Middle frontal gyrus (tissue), 1 donor: ENCODE data around the gene TRIM65.

Experiments
- DNase-seq: peaks from one replicate; pipeline ENCODE4 v3.0.0-alpha.2; 2015; ENCODE audit warnings: low spot score; ENCODE audit errors: extremely low spot score

TRIM65 gene

DNA sequence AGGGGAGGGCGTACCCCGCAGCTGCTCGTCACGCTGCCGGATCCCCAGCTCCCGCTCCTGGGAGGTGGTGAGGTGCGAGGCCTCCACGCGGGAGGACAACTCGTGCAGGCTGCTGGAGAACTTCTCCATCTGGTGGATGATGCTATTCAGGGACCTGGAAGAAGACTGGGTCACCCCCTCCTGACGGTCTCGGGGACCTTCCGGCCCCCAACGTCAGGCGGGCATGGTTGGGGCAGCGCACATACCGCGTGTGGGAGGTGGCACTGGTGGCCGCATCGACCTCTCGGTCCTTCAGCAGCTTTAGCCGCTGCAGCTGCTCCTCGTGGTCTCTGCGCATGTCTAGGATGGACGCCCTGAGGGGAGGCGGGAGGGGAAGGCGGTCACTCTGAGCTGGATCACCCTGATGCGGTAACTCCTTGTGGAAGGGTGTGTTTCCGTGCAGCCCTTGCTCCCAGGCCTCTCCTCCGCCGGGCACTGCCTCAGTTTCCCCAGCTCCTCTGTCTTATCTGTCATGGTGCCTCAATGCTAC lies 21.2 kb upstream of the TRIM65 start:
- DNase-seq: no peak

DNA sequence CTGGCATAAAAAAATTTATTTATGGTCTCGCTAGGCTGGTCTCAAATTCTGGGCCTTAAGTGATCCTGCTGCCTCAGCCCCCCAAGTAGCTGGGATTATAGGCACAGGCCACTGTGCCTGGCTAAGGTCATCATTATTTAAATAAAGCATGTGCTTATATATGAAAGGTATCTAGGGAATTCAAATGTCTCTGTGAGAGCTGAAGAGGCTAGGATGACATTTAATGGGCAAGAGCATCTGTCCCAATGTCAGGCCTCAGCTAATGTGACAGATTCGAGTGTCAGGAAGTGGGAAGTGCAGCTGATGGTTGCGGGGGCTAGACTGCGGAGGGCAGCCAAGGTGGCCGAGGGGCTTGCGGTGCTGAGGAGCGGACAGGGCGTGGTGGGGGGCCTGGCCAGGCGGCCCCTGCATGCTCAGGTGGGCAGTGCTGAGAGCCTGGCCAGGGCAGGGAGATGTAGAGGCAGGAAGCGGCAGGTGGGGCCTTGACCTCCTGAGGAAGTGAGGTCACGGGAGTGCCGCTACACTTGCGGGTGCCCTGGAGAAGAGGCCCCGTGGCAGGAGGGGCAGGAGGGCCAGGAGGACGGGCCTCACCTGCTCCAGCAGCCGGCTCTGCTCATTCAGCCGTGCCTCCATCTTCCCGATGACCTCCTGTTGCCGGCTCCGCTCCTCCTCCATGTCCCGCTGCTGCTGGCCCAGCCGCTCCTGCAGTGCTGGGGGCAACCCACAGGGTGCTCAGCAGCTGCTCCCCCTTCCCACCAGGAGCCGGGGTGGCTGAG lies 20.6 kb upstream of the TRIM65 start:
- DNase-seq: no peak

DNA sequence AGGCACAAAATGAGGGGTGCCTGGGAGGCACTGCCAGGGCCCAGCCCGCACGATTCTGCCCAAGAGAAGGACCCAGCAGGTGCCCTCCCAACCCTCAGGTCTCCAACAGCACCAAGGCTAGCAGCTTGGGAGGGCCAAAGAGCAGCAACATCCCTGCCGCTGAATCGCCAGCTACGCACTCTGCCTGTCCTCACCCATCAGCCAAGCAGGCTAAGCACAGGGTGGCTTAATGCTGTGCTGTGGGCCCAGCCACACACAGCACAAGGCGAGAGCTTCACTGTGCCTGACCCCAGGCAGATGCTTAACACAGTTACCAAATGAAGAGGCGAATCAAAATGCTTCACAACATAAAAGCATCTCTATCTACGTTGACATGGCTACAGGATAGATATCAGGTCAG lies 18.5 kb upstream of the TRIM65 start:
- no peak for DNase-seq

DNA sequence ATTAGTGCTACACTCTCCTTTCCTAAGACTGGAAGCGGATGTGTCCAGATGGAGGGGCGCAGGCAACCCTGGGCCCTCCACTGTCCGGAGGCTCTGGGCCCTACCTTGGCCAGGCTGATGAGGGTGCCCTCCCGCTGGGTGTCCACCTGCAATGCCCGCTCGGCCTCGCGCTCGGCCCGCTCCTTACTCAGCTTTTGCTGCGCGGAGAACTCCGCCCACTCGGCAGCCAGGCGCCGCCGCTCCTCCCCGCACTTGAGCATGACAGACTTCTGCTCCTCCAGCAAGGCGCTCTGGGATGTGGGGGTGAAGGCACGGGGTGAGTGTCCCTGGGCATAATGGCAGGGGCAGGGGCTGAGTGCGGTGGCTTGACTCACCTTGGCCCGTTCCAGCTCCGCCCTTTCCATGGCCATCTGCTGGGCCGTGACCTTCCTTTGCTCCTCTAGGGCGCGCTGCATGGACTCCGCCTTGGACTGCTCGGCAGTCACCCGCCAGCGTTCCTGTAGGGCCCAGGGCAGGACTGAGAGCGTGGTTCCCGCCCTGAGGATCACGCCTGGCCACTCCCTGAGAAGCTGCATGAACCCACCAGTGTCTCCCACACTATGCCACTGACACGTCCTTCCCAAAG lies 18.0 kb upstream of the TRIM65 start:
- no peak for DNase-seq

DNA sequence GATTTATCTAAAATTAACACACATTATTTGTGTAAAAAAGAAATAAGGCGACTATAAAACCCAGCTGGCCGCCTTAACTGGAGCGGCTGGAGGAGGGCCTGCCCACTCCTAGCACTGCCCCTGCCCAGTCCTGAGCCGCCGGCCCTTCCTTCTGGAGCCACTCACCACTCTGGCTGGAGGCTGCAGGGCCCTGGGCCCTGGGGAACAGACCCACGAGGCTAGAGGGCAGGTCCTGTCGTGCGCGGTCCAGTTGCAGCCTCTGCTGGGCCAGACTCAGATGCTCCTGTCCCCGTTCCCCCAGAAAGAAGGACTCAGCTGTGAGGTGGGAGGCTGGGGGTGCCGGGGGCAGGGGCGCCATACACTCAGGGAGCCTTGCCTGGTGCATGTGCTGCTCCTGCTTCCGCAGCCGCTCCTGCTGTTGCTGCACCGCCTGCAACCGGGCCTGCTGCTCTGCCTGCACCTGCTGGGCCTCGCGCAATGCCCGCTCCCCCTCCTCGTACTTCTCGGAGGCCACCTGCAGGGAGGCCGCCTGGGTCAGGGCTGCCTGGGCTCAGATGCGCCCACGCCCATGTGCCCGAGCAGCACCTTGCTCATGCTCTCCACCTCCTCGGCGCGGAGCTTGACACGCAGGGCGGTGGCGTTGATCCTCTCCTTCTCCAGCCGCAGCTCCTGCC lies 16.9 kb upstream of the TRIM65 start:
- no peak for DNase-seq

DNA sequence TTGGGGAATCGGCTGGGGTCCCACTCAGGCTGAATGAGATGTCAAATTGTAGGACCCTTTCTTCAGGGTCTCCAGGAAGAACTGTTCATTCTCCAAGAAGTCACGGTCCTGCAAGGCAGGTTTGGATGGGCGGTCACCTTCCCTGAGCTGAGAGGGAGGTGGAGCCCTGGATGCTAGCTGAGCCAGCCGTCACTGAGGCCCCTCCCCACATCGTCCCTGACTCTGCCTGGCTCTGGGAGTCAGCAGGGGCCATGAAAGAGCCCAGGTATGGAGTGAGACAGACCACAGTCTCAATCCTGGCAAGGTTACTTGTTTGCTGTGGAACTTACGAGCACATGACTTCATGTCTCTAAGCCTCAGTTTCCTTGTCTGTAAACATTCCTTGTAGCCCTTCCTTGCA lies 13.9 kb upstream of the TRIM65 start:
- no peak for DNase-seq

DNA sequence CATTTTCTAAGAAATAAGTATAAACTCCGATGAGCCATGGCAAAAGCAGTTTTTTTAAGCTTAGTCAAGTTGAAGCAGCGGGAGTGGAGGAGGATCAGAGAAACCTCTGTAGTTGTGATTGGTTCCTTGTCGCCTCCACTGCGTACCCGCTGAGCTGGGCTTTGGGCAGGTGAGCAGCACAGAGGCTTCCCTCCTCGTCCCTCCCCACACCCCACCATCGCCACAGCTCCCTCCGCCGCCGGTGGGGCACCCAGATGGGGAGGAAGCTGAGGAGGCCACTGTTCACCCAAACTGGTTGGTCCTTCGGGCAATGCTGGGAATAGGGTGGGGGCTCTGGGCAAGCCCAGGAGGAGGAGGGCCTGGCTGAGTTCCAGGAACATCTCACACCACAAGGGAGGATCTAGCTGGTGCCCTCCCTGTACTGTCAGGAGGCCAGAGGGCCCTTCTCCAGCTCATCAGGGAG lies 13.1 kb upstream of the TRIM65 start:
- DNase-seq: no peak

DNA sequence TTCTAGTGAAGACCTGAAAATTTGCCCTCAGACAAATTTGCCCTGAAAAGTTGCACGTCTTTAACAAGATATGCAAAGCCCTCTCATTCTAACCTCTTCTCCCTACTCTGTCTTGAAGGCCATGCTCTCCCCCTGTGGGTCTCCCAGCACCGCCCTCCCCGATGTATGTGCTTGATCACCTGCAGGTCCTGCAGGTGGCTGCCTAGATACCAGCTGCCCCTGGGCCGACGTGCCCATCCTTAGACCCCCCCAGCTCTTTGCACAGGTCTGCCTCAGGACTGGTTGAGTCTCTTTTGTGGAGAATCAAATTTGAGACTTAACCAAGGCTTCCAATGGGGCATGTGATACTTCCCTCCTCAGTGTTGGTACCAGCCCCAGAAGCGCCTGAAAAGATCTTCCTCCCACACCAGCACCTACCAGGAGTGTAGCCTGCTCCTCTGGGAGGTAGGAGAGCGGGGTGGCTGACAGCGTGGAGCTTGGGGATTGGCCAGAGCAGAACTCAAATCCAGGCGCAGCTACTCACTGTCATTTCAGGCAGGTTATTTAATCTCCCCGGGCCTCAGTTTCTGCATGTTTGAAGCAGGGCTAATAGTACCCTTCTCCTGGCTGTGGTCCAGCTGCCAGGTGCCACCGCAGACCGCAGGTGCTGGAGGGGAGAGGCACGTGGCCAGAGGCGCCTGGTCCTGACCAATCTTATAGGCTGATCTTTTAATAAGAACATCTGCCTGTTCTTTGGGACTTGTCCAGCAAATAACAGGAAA lies 12.5 kb upstream of the TRIM65 start:
- DNase-seq: no peak

DNA sequence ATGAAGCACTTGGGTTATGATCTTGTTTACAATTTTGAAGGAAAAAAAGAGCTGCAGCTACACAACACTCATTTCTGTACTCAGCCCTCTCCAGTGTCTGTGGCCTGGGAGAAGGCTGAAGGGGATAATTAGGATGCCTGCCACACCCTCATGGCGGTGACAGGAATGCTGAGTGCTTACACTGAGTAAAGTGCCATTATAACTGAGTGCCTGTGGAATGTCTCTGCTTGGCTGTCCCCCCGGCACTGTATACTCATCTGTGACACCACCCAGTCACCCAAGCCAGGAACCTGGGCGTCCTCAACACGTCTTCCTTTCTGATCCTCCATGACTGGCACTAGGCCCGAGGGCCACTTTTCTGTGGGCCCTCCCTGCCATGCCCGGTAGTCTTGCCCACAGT lies 11.4 kb upstream of the TRIM65 start:
- DNase-seq: no peak

DNA sequence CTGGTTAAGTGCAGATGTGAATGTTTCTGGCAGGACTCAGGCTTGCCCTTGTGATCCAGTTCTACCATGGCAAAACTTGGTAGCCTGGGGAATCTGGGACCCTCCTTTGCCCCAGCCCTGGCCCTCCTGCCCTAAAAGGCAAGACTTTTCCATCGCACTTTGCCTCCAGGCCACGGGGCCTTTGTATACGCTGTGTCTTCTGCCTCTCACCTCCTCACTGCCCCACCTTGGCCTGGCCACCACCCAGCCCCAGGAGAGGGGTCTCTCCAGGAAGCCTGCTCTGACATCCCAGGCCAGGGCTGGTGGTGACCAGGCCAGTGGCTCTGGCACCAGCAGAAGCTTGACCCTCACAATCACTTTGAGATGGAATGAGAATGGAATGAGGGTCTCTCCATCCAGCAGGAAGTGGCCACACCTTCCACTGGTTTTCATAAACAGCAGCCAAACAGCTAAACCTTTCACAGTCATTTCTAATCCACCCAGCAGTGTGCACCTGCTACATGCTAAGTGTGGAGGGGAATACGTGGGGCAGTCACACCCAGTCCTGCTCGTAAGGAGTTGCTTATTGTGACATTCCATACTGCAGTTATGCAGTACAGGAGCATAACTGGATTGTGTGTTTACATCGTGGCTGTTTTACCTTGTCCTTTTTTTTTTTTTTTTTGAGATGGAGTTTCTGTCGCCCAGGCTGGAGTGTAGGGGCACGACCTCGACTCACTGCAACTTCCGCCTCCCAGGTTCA lies 9.6 kb upstream of the TRIM65 start:
- DNase-seq: no peak

DNA sequence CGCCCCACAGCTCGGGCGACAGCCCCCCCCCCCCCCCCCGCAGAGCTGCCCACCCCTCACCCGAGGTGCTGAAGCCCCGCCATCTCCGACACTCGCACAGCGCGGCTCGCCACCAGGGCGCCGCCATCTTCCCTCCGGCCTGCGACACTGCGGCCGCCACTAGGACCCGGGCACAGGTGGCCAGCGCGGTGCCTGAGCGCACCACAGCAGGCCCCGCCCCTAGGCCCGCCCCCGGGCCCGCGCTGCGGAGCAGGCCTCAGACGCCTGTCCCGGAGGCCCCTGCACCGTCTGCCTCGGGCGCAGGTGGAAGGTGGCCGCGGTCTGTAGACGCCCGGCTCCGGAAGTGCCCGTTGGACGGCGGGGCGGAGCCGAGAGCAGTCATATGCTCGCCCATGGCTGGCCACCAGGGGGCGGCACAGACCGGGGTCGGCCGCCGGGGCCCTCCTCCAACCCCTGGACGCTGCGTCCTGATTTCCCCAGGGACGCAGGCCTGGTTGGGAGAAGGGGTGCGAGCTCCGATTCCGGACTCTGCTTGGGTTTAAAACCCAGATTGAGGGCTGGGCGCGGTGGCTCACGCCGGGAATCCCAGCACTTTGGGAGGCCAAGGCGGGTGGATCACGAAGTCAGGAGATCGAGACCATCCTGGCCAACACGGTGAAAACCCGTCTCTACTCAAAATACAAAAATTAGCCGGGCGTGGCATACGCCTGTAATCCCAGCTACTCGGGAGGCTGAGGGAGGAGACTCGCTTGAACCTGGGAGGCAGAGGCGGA lies 8.2 kb upstream of the TRIM65 start, which contains the start of gene MRPL38:
MRPL38 (minus strand) TSS at position 136 of the 773 bp plus-strand sequence; CDS start at position 127, 9 bp downstream.
- peak; percentile 75 for DNase-seq

DNA sequence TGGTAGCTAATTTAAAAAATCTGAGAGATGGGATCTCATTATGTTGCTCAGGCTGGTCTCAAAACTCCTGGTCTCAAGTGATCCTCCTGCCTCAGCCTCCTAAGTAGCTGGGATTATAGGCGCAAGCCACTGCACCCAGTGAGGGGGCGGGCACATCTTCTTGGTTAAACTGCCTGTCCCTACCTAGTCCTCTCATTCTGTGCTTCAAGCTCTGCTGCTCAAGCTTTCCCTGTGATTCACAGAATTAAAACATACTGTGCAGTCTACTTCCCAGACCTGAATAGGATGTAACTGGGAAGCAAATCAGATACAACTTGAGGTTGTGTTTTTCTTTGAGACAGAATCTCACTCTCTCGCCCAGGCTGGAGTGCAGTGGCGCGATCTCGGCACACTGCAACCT lies 5.7 kb upstream of the TRIM65 start:
- no peak for DNase-seq

DNA sequence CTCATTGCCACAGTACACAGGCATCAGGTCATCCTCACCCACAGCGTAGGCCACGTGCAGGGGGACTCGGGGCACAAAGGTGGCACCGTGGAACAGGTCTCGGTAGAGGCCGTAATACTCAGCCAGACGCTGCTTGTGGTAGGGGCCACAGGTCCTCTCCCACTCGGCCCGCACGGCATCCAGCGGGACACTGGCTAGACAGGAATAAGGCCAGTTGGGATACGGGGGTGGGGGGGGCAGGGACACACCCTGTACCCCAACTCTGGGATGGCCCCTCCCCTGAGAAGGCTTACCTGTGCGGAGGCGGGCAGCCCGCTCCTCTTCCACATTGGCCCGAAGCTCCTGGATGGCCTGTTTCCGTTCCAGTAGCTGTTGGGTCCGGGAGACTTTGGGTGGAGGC lies 5.0 kb upstream of the TRIM65 start:
- no peak for DNase-seq

DNA sequence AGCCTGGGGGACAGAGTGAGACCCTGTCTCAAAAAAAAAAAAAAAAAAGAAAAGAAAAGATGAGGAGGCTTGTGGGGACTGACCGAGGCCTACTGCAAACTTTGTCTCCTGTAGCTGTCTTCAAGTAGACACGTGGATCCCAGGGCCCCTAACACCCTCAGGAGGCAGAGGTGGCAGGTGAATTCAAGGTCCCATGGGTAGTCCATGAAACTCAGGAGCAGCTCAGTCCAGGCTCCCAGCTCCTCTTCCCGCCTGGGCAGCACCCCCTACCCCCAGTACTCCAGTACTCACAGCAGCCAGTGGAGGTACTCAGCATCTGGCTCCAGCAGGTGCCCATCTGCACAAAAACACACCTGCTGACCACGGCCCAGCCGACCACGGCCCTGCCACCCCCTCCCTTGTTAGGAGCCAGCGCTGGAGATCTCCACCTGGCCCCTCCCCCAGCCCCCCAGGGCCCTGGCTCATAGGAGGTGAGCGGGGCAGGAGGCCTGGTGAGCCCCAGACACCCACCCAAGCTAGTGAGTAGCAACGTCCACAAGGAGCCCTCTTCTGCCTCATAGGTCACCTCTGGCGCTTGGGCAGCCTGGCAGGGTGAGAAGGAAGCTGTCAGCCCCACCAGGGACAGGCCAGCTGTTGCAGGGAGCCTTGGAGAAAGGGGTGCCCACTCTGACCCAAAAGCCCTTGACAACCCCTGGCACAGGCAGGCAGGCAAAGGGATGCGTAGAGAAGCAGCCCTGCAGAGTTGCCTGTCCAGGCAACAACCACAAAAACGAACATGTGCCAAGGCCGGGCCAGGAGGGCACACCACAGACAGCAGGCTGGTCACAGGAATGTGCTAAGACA lies 4.2 kb upstream of the TRIM65 start:
- no peak for DNase-seq

DNA sequence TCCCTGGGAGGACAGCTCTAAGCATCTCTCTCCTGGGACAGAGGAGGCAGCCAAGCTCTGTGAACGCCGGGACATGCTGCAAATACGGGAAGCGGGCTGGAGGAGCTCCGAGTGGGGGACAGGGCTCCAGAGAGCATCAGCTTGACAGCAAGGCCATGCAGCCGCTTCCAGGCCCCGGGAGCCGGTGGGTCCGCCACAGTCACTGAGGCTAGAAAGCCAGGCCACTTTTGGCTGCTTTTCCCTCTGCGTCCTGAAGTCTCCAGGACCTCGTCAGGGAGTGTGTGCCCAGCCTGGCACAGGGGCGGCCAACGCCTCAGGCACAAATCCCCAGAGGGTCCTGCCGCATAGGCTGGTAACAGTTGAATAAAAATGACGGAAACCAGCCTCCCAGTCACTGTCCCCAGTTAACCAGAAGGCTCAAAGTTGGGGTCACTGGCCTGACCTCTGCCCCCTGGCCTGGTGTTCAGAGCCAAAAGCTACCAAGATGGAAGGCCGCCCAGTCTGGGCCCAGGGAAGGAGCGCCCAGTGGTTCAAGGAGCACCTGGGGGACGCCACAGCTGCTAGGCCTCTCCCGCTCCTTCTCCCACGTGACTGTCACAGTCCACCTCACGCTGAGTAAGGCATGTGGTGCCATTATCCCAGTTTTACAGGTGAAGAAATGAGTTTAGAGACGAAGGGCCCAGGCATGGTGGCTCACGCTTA lies 3.2 kb upstream of the TRIM65 start:
- no peak for DNase-seq

DNA sequence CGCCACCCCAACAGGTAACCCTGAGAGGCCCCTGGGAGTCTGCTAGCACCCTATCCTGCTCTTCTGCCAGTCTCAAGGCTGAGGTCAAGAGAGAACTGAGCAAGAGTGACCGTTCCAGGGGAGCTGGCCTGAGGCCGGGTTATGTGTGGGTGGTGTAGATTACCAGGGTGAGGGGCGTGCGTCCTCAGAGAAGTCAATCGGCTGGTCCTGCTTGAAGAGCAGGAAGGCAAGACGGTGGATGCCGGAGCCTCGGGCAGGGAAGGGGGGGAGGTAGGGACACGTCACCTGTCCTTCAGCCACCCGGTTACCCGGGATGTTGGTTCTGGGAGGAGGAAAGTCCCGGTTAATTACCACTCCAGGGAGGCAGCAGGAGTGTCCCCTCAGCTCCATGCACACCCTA lies 2.6 kb upstream of the TRIM65 start:
- no peak for DNase-seq

DNA sequence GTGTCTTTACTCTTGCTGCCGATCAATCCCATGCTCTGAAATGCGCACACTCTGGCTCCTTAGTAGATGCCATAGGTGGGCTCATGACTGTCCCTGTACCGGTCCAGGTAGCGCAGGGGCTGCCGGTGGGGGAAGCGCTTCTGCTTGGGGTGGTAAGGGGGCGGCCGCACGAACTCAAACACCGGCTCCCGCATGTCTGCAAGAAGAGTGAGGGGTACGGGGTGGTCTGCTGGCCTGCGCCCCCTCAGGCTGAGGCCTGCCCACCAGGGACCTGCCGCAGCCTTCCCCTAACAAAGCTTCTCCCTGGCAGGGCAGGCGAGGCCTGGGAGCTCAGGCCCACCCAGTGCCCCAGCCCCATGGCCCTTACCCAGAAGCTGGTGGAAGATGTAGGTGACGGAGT lies 2.0 kb upstream of the TRIM65 start:
- DNase-seq: no peak

DNA sequence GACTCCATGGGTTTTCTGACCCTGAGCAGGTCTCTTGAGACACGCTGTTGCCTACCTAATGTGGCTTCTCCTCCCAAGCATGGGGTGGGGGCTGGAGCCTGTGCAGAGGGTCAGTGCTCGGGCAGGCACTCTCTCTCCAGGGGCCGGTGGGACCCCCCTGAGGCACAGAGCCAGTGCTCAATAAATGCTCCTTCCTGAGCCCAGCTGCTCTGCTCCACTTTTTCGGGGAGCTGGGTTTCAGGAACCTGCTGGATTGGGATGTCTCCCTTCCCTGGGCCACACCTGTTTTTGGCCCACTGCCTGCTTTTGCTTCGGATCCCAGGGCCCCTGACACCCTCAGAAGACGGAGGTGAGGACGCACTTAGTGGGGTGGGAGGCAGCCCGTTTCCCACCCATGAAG lies 1.3 kb upstream of the TRIM65 start:
- no peak for DNase-seq
